Endothelial cell of umbilical vein (primary cell): ENCODE measurements around the gene KCNK1. TPM values are rescaled to one million over a fixed set of nuclear protein-coding genes. Genes with fewer than 3 reads are reported as not detected.
A peak's percentile ranks its signal among the peaks of the same experiment; 100 is the strongest.

Experiments used
- Bru-seq: library from RNA; stranded (reverse); fragments of 400-500 nt; gene quantifications from one replicate; lab custom pipeline; 2021; lab: Mats Ljungman, UMichigan
- BruChase-seq, 2 experiments: library from RNA; stranded (reverse); fragments of 400-500 nt; gene quantifications; one replicate each; lab custom pipeline; 2021; lab: Mats Ljungman, UMichigan
- BruUV-seq: library from RNA; stranded (reverse); fragments of 400-500 nt; replicated peaks from 2 replicates; lab custom pipeline; 2021; lab: Mats Ljungman, UMichigan
- CTCF ChIA-PET: fragments of 300-600, 350-600 bp; sonication (Branson Sonifier 250); formaldehyde crosslinking; loops from one replicate; lab custom pipeline; 2021; ENCODE audit warnings: antibody characterized with exemption, inconsistent platforms; lab: Charles Lee
- POLR2A ChIA-PET: fragments of 300-600, 350-600 bp; sonication (Branson Sonifier 250); formaldehyde crosslinking; loops from one replicate; lab custom pipeline; 2021; ENCODE audit warnings: antibody characterized with exemption, inconsistent platforms; lab: Charles Lee
- DNase-seq: peaks from one replicate; pipeline ENCODE4 v3.0.0-alpha.2; 2011; ENCODE audit warnings: low read depth, low spot score
- FAIRE-seq: peaks from 2 replicates; lab custom pipeline; 2011; peaks lifted over from hg19 to GRCh38; lab: Jason Lieb, UNC
- H2AFZ ChIP-seq: 2 replicates; pipeline ENCODE4 v1.6.0; 2012; ENCODE audit warnings: low read depth, low read length, control low read depth, inconsistent platforms
- H3K27ac ChIP-seq: 2 replicates; pipeline ENCODE4 v1.5.1; 2011; ENCODE audit warnings: low read depth, mild to moderate bottlenecking, control low read depth, low read length, moderate library complexity; ENCODE audit not compliant: insufficient read depth
- H3K27me3 ChIP-seq, 2 experiments: 2 replicates each; pipeline versions ENCODE4 v1.6.0 to v1.6.1; 2011; ENCODE audit warnings: low read length in 2 of 2, mixed read lengths in 1 of 2; ENCODE audit not compliant: control insufficient read depth in 2 of 2, insufficient read depth in 2 of 2
- H3K36me3 ChIP-seq, 2 experiments: 2 replicates in 1 of 2; 3 replicates in 1 of 2; pipeline ENCODE4 v1.5.1; 2011; ENCODE audit warnings: low read length in 2 of 2, mild to moderate bottlenecking in 1 of 2, moderate library complexity in 1 of 2; ENCODE audit not compliant: control insufficient read depth in 2 of 2, insufficient read depth in 2 of 2; ENCODE audit errors: extremely low read depth in 1 of 2
- H3K4me1 ChIP-seq: 3 replicates; pipeline ENCODE4 v1.5.1; 2011; ENCODE audit warnings: mild to moderate bottlenecking, low read length; ENCODE audit not compliant: control insufficient read depth, insufficient read depth; ENCODE audit errors: extremely low read depth
- H3K4me2 ChIP-seq: 2 replicates; pipeline ENCODE4 v1.6.1; 2011; ENCODE audit warnings: low read length, control low read depth, mixed read lengths; ENCODE audit not compliant: insufficient read depth
- H3K4me3 ChIP-seq, 3 experiments: fragments of 200-600 bp in 1 of 3; sonication (generic), shearing (Covaris generic) in 1 of 3; replicated peaks in 1 of 3; 2 replicates each; pipeline ENCODE4 v1.5.1; 2011 to 2016; ENCODE audit warnings: control low read depth in 3 of 3, low read length in 3 of 3, mild to moderate bottlenecking in 2 of 3, inconsistent platforms in 1 of 3, low read depth in 1 of 3, moderate library complexity in 1 of 3; ENCODE audit not compliant: insufficient read depth in 1 of 3
- H3K79me2 ChIP-seq: 2 replicates; pipeline ENCODE4 v1.6.0; 2012; ENCODE audit warnings: low read length, inconsistent platforms; ENCODE audit not compliant: control insufficient read depth, insufficient read depth
- H3K9ac ChIP-seq: replicated peaks from 2 replicates; pipeline ENCODE3; 2011; ENCODE audit warnings: low read length, control low read depth; ENCODE audit not compliant: insufficient read depth; ENCODE audit errors: extremely low read depth
- H3K9me1 ChIP-seq: replicated peaks from 3 replicates; pipeline ENCODE4 v1.6.0; 2011; ENCODE audit warnings: mild to moderate bottlenecking, low read length; ENCODE audit not compliant: control insufficient read depth, insufficient read depth; ENCODE audit errors: extremely low read depth
- H3K9me3 ChIP-seq: replicated peaks from 2 replicates; pipeline ENCODE4 v1.5.1; 2012; ENCODE audit warnings: low read length, inconsistent platforms; ENCODE audit not compliant: control insufficient read depth, insufficient read depth
- H4K20me1 ChIP-seq: replicated peaks from 2 replicates; pipeline ENCODE3; 2011; ENCODE audit warnings: mild to moderate bottlenecking, low read length; ENCODE audit not compliant: control insufficient read depth, insufficient read depth; ENCODE audit errors: extremely low read depth
- EZH2 ChIP-seq: IDR thresholded peaks from 2 replicates; pipeline ENCODE4 v1.6.1; 2012; ENCODE audit warnings: borderline replicate concordance, low read depth, mild to moderate bottlenecking, moderate library complexity, low read length, inconsistent platforms; ENCODE audit not compliant: severe bottlenecking
- FOS ChIP-seq: IDR thresholded peaks from 2 replicates; pipeline ENCODE4 v1.6.1; 2011; ENCODE audit warnings: mild to moderate bottlenecking, low read length, moderate library complexity, borderline replicate concordance; ENCODE audit not compliant: insufficient read depth
- GATA2 ChIP-seq: IDR thresholded peaks from 2 replicates; pipeline ENCODE4 v1.7.0; 2011; ENCODE audit warnings: low read depth, mild to moderate bottlenecking, moderate library complexity, mixed read lengths, low read length; ENCODE audit not compliant: insufficient read length, insufficient read depth
- JUN ChIP-seq: IDR thresholded peaks from 2 replicates; pipeline ENCODE4 v1.6.1; 2011; ENCODE audit warnings: borderline replicate concordance, low read depth; ENCODE audit not compliant: insufficient read length, insufficient read depth
- MYC ChIP-seq: IDR thresholded peaks from one replicate; pipeline ENCODE4 v1.6.1; 2011; ENCODE audit warnings: mild to moderate bottlenecking, low read depth, low read length
- POLR2A ChIP-seq: IDR thresholded peaks from 2 replicates; pipeline ENCODE4 v1.6.1; 2012; ENCODE audit warnings: low read depth, mild to moderate bottlenecking, control low read depth, low read length
- POLR2AphosphoS5 ChIP-seq: IDR thresholded peaks from 2 replicates; pipeline ENCODE4 v1.6.1; 2012; ENCODE audit warnings: low read depth, mild to moderate bottlenecking, control low read depth, low read length, moderate library complexity; ENCODE audit not compliant: insufficient read depth
- dilution Hi-C: fragments of 300-500 bp; cut with MboI; formaldehyde crosslinking; loops from one replicate; pipeline ENCODE4 v1.15.0; 2019; ENCODE audit warnings: low sequenced_read_pairs; ENCODE audit not compliant: extremely low pct_ligation_motif_present
- intact Hi-C: fragments of 100-400 bp; cut with micrococcal nuclease; formaldehyde crosslinking; loops from one replicate; pipeline ENCODE4 v1.10.0; 2022
- long read RNA-seq: library from polyadenylated mRNA; stranded (forward); transcript quantifications from one replicate; pipeline ENCODE4 v2.0.0, GENCODE V29; 2021
- polyA minus RNA-seq, 3 experiments: library from RNA; depleted of rRNA, polyadenylated mRNA; stranded (reverse); fragments of >200 nt; gene quantifications; 1 replicate in 1 of 3; 2 replicates in 2 of 3; pipeline ENCODE4 v1.2.3, GENCODE V29; 2011
- polyA plus RNA-seq, 4 experiments: library from polyadenylated mRNA; depleted of rRNA in 3 of 4; stranded (reverse) in 3 of 4; unstranded in 1 of 4; fragments of >200 nt; gene quantifications; 2 replicates each; pipeline versions ENCODE4 v1.2.1 to v1.2.3, GENCODE V29; 2011 to 2012; ENCODE audit warnings: missing spikeins in 1 of 4
- total RNA-seq: library from RNA; stranded (reverse); gene quantifications from 2 replicates; pipeline ENCODE4 v1.2.3, GENCODE V29; 2021
- TF ChIP-seq, protein P1 (sequence below): IDR thresholded peaks from 2 replicates; pipeline ENCODE4 v1.6.1; 2011; ENCODE audit not compliant: insufficient read depth, insufficient read length
- TF ChIP-seq, protein P2 (sequence below), 2 donors: IDR thresholded peaks; 1 replicate in 1 of 2; 2 replicates in 1 of 2; pipeline ENCODE4 v1.5.1; 2011; ENCODE audit warnings: low read length in 2 of 2, mild to moderate bottlenecking in 2 of 2, moderate library complexity in 2 of 2, control low read depth in 1 of 2, inconsistent platforms in 1 of 2, low read depth in 1 of 2; ENCODE audit not compliant: insufficient read depth in 1 of 2; ENCODE audit errors: extremely low read depth in 1 of 2

The KCNK1 gene
- total RNA-seq (1.0 and 2.8 TPM in 2 replicates), polyA plus RNA-seq (0.83 and 0.84 TPM in 2 replicates), polyA minus RNA-seq (0.51 and 1.2 TPM in 2 replicates), Bru-seq, nascent RNA (percentile 42 among the genes with signal in this experiment), BruChase-seq, experiment 1, labeled RNA remaining after a 6-hour chase (percentile 23 among the genes with signal in this experiment), BruChase-seq, experiment 2, labeled RNA remaining after a 2-hour chase (percentile 23 among the genes with signal in this experiment)
- polyA plus RNA-seq (2011; cell fraction: cytosol; rRNA removed): 0.56 and 0.58 TPM in 2 replicates
- 0.49 and 0.53 TPM in 2 replicates for polyA plus RNA-seq (2011; cell fraction: nucleus; rRNA removed)
- 0.24 and 0.25 TPM in 2 replicates for polyA plus RNA-seq (2012)
- polyA minus RNA-seq (2011; cell fraction: cytosol; rRNA and poly(A)+ RNA removed): 31.6 TPM
- 0.87 and 1.4 TPM in 2 replicates for polyA minus RNA-seq (2011; cell fraction: nucleus; rRNA and poly(A)+ RNA removed)
- long read RNA-seq, partial matches to known transcripts: 0 of 2 reads
- long read RNA-seq, other reads (novel, unspliced or antisense): 0 of 2 reads

DNA sequence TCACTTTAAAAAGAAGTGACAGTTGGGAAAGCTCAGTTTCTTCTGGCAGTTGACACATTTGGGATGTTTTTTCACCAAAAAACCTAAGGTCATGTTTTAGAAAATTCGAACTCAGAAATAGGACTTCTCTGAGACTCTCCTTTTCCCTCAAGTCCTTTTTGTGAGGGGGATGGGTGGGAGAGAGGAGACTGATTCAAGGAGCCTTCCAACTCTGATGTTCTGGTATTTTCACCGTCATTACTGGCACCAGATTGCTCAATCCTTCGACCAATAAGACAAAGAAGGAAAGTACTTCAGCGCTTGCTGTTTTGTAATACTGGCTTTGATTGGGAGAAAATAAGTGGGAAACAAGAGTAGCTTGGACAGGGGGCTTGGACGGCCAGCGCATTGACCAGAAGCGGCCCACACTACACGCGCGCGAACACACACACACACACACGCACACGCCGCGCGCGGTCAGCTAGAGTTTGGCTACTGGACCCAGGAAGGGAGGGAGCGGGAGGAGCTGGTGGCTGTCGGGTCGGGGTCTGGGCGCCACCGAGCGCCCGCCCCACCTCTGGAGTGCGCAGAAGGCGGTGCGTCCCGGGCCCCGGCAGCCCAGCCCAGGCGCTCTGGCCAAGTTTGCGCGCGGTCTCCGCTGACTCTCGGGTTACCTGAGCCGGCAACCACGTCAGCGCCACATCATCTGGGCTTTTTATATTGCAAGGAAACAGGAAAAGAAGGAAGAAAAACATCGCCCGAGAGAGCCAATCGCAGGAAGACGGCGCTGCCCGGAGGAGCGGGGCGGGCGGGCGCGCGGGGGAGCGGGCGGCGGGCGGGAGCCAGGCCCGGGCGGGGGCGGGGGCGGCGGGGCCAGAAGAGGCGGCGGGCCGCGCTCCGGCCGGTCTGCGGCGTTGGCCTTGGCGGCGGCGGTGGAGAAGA, at the start of gene KCNK1:
Gene KCNK1 (plus strand): TSS at position 855 of the 921 bp plus-strand sequence. CDS start 66 bp downstream, at position 921.
- H3K27me3 ChIP-seq: peaks cover 3 to 10% of the 10 kb centered on the region in 2 experiments
- no peaks in the 10 kb centered on the region for H4K20me1 ChIP-seq
- TF ChIP-seq GATA2 (no peak), EZH2 (peak; percentile 29)
- no peaks in the 10 kb centered on the region for H3K9me3 ChIP-seq
- ChIA-PET POLR2A (no interaction called here), CTCF (no interaction called here)
- dilution Hi-C loops (no loop called here), intact Hi-C loops (no loop called here)
- H3K4me2 ChIP-seq: peak within 1 kb of the TSS; percentile 87
- DNase-seq (peak; percentile 29), FAIRE-seq (no peak)
- no TSS peak for BruUV-seq
- H3K9me1 ChIP-seq: no peaks in the 10 kb centered on the region
- H3K36me3 ChIP-seq: no peaks in the 10 kb centered on the region
- H3K4me3 ChIP-seq: peak within 1 kb of the TSS; percentile 5 to 48 (median 29)
- H3K9ac ChIP-seq: no peak within 1 kb of the TSS
- H3K4me1 ChIP-seq: peaks cover 5% of the 10 kb centered on the region
- peak within 1 kb of the TSS; percentile 83 for H2AFZ ChIP-seq
- H3K27ac ChIP-seq: no peak within 1 kb of the TSS
- H3K79me2 ChIP-seq: no peaks in the 10 kb centered on the region

DNA sequence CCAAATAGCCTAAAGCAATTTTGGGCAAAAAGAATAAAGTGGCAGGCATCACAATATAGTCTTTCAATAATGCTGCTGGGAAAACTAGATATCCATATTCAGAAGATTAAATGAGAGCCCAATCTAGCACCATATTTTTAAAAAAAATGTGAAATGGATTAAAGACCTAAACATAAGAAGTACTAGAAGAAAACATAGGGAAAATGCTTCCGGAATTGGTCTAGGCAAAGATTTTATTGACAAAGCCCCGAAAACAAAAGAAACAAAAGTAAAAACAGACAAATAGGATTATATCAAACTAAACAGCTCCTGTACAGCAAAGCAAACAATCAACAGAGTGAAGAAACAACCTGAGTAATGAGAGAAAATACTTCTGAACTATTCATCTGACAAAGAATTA, 48.6 kb upstream of the KCNK1 start:
- peaks cover 2% of the 10 kb centered on the region for H3K9me3 ChIP-seq
- DNase-seq (no peak), FAIRE-seq (no peak)
- no peak overlapping the region for H3K27ac ChIP-seq
- H3K9ac ChIP-seq: no peak overlapping the region
- no peak overlapping the region for H3K4me3 ChIP-seq
- no TSS peak for BruUV-seq
- H3K79me2 ChIP-seq: no peaks in the 10 kb centered on the region
- no peaks in the 10 kb centered on the region for H3K36me3 ChIP-seq
- no peak overlapping the region for H2AFZ ChIP-seq
- H4K20me1 ChIP-seq: no peaks in the 10 kb centered on the region
- TF ChIP-seq, protein P1, sequence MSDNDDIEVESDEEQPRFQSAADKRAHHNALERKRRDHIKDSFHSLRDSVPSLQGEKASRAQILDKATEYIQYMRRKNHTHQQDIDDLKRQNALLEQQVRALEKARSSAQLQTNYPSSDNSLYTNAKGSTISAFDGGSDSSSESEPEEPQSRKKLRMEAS: no peak
- no peak for TF ChIP-seq POLR2A
- TF ChIP-seq JUN: no peak
- TF ChIP-seq EZH2: no peak
- TF ChIP-seq FOS: no peak
- no peak for TF ChIP-seq MYC
- no peak for TF ChIP-seq GATA2
- TF ChIP-seq, protein P2, sequence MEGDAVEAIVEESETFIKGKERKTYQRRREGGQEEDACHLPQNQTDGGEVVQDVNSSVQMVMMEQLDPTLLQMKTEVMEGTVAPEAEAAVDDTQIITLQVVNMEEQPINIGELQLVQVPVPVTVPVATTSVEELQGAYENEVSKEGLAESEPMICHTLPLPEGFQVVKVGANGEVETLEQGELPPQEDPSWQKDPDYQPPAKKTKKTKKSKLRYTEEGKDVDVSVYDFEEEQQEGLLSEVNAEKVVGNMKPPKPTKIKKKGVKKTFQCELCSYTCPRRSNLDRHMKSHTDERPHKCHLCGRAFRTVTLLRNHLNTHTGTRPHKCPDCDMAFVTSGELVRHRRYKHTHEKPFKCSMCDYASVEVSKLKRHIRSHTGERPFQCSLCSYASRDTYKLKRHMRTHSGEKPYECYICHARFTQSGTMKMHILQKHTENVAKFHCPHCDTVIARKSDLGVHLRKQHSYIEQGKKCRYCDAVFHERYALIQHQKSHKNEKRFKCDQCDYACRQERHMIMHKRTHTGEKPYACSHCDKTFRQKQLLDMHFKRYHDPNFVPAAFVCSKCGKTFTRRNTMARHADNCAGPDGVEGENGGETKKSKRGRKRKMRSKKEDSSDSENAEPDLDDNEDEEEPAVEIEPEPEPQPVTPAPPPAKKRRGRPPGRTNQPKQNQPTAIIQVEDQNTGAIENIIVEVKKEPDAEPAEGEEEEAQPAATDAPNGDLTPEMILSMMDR (IDR thresholded peaks at IDR 0.05; ENCODE audit: extremely low read depth in 1 of 2, insufficient read depth in 1 of 2, low read depth in 1 of 2, low read length in 2 of 2): no peak
- no peak for TF ChIP-seq POLR2AphosphoS5
- H3K4me1 ChIP-seq: no peaks in the 10 kb centered on the region
- no peaks in the 10 kb centered on the region for H3K9me1 ChIP-seq
- no peaks in the 10 kb centered on the region for H3K27me3 ChIP-seq
- intact Hi-C loops: no loop called here
- CTCF ChIA-PET: no interaction called here
- H3K4me2 ChIP-seq: no peak overlapping the region
- POLR2A ChIA-PET: no interaction called here
- dilution Hi-C loops: no loop called here
